Fibroblast of skin of abdomen (primary cell): ENCODE data around the gene PCDHA5. TPM values are rescaled to one million over a fixed set of nuclear protein-coding genes. Genes with fewer than 3 reads are reported as not detected.
"Not testable (repeated sequence)": the region's sequence is repeated elsewhere in the genome, so short reads cannot be mapped to it uniquely, and the experiment has no call there.

Source experiments
- DNase-seq: peaks from one replicate; pipeline ENCODE4 v3.0.0-alpha.2; 2013
- polyA plus RNA-seq, 2 experiments: library from polyadenylated mRNA; unstranded; fragments of 120-200 nt; gene quantifications; one replicate each; pipeline ENCODE4 v1.2.1, GENCODE V29; 2013; ENCODE audit not compliant: insufficient read length in 2 of 2

The PCDHA5 gene
- not detected for polyA plus RNA-seq (2013, experiment 1 of 2; ENCODE audit: insufficient read length)
- polyA plus RNA-seq (2013, experiment 2 of 2; ENCODE audit: insufficient read length), result not detected

DNA sequence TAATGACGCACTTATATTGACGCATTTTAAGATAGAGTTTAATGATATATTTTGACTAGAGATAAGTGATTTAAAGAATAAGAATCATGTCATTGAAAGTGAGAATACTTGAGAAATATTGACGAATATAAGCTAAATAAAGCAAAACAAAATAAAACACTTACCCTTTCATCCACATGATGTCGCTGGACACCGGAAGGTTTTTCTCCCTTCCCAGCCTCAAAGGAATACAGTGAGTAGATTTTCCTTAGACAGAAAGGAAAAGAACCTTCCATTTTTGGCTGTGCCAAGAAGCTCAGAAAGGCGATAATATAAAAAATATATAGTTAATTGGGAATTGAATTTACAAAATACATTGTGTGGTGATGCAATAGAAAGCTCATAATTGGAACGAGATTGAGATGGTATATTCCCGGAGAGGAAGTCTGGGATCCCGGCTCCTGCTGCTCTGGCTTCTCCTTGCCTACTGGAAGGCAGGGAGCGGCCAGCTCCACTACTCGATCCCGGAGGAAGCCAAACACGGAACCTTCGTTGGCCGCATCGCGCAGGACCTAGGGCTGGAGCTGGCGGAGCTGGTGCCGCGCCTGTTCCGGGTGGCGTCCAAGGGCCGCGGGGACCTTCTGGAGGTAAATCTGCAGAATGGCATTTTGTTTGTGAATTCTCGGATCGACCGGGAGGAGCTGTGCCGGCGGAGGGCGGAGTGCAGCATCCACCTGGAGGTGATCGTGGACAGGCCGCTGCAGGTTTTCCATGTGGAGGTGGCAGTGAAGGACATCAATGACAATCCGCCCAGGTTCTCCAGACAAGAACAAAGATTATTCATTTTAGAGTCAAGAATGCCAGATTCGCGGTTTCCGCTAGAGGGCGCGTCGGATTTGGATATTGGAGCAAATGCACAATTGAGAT is at the start of gene PCDHA5:
PCDHA5 (plus strand) TSS at position 239 of the 906 bp plus-strand sequence.
- DNase-seq, result no peak

DNA sequence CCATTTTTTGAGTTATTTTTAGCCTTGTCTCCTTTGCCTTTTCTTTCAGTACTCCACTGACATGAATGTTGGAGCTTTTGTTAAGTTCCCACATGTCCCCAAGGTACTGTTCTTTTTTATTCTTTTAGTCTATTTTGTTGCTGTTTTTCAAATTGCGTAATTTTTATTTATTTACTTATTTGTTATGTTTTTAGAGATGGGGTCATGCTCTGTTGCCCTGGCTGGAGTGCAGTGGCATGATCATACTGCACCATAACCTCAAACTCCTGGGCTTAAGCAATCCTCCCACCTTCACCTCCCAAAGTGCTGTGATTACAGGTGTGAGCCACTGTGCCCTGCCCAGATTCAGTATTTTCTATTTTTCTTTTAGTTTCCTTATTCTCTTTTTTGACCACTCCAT is 40.9 kb upstream of the PCDHA5 start:
- no peak for DNase-seq

DNA sequence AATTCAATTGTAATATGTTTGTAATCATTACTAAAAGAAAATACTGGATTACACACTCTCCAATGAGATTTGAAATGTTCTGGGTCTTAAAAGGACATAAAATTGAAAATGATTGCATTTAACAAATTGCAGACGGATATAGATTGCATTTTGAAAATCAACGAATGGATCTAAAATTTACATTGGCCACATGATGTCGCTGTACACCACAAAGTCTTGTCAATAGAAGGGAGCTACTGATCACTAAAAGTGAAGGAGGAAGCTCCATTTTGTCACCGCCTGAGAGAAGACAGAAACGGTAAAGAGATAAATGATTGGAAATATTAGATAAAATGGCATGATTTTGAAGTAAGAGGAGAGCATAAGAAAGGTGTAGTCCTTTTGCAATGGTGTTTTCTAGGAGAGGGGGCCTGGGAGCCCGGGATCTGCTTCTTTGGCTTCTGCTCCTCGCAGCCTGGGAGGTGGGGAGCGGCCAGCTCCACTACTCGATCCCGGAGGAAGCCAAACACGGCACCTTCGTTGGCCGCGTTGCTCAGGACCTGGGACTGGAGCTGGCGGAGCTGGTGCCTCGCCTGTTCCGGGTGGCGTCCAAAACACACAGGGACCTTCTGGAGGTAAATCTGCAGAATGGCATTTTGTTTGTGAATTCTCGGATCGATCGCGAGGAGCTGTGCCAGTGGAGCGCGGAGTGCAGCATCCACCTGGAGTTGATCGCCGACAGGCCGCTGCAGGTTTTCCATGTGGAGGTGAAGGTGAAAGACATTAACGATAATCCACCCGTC is 35.3 kb upstream of the PCDHA5 start, which contains the start of gene PCDHA1:
PCDHA1 (plus strand) TSS at position 236 of the 782 bp plus-strand sequence.
- no peak for DNase-seq

DNA sequence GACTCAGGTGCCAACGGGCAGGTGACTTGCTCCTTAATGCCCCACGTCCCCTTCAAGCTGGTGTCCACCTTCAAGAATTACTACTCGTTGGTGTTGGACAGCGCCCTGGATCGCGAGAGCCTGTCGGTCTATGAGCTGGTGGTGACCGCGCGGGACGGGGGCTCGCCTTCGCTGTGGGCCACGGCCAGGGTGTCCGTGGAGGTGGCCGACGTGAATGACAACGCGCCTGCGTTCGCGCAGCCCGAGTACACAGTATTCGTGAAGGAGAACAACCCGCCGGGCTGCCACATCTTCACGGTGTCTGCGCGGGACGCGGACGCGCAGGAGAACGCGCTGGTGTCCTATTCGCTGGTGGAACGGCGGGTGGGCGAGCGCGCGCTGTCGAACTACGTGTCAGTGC is 34.0 kb upstream of the PCDHA5 start:
- not testable (repeated sequence) for DNase-seq

DNA sequence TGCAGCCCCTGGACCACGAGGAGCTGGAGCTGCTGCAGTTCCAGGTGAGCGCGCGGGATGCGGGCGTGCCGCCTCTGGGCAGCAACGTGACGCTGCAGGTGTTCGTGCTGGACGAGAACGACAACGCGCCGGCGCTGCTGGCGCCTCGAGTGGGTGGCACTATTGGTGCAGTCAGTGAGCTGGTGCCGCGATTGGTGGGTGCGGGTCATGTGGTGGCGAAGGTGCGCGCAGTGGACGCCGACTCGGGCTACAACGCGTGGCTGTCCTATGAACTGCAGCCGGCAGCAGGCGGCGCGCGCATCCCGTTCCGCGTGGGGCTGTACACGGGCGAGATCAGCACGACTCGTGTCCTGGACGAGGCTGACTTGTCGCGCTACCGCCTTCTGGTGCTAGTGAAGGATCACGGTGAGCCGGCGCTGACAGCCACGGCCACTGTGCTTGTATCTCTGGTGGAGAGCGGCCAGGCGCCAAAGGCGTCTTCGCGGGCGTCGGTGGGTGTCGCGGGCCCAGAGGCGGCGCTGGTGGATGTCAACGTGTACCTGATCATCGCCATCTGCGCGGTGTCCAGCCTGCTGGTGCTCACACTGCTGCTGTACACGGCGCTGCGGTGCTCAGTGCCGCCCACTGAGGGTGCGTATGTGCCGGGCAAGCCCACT is 33.4 kb upstream of the PCDHA5 start:
- not testable (repeated sequence) for DNase-seq

DNA sequence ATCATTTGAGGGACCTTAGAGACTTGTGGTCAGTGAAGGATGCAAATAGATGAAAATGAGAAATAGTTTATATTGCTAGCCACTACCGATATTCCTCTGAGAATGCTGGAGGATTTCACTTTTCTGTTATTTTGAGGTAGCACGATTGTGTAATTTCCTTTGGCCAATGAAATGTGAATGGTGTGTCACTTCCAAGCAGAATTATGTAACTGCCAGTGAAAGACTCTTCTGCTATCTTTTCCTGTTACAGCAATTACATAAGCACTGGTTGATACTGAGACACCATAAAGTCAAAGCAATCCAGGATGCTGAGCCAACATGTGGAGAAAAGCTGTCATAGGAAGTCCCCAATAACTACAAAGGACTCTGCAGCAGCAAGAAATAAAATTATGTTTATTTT is 30.3 kb upstream of the PCDHA5 start:
- no peak for DNase-seq

DNA sequence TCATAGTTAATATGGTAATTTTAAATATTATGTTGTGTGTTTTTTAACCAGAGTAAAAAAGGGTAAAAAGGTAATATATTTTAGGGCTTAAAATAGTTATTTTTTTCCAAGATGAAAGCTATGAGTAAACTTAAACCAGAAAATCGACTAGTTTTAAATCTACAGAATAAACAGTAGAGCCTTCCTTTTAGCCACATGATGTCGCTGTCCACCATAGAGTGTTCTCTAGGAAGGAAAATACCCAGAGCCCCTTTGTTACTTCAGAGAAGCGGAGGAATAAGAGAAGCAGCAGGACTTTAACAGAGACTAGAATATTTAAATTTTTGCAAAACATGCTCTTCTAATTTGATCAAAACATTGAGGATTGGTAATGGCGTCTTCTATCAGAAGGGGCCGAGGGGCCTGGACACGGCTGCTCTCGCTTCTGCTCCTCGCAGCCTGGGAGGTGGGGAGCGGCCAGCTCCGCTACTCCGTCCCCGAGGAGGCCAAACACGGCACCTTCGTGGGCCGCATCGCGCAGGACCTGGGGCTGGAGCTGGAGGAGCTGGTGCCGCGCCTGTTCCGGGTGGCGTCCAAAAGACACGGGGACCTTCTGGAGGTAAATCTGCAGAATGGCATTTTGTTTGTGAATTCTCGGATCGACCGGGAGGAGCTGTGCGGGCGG is 26.7 kb upstream of the PCDHA5 start, which contains the start of gene PCDHA2:
PCDHA2 (plus strand) TSS at position 258 of the 664 bp plus-strand sequence.
- no peak for DNase-seq

DNA sequence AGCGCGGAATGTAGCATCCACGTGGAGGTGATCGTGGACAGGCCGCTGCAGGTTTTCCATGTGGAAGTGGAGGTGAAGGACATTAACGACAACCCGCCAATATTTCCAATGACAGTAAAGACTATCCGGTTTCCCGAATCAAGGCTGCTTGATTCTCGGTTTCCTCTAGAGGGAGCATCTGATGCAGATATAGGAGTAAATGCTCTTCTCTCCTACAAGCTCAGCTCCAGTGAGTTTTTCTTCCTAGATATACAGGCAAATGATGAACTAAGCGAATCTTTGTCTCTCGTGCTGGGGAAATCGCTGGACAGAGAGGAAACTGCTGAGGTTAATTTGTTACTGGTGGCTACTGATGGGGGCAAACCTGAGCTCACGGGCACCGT is 26.2 kb upstream of the PCDHA5 start:
- DNase-seq, result no peak

DNA sequence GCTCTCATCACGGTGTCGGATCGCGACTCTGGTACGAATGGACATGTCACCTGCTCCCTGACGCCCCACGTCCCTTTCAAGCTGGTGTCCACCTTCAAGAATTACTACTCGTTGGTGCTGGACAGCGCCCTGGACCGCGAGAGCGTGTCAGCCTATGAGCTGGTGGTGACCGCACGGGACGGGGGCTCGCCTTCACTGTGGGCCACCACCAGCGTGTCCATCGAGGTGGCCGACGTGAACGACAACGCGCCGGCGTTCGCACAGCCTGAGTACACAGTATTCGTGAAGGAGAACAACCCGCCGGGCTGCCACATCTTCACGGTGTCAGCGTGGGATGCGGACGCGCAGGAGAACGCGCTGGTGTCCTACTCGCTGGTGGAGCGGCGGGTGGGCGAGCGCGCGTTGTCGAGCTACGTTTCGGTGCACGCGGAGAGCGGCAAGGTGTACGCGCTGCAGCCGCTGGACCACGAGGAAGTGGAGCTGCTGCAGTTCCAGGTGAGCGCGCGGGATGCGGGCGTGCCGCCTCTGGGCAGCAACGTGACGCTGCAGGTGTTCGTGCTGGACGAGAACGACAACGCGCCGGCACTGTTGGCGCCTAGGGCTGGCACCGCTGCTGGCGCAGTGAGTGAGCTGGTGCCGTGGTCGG is 25.2 kb upstream of the PCDHA5 start:
- DNase-seq, result not testable (repeated sequence)

DNA sequence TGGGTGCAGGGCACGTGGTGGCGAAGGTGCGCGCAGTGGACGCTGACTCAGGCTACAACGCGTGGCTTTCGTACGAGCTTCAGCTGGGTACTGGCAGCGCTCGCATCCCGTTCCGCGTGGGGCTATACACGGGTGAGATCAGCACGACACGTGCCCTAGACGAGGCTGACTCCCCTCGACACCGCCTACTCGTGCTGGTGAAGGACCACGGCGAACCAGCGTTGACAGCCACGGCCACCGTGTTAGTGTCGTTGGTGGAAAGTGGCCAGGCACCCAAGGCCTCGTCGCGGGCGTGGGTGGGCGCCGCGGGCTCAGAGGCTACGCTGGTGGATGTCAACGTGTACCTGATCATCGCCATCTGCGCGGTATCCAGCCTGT is 24.7 kb upstream of the PCDHA5 start:
- DNase-seq, result no peak

DNA sequence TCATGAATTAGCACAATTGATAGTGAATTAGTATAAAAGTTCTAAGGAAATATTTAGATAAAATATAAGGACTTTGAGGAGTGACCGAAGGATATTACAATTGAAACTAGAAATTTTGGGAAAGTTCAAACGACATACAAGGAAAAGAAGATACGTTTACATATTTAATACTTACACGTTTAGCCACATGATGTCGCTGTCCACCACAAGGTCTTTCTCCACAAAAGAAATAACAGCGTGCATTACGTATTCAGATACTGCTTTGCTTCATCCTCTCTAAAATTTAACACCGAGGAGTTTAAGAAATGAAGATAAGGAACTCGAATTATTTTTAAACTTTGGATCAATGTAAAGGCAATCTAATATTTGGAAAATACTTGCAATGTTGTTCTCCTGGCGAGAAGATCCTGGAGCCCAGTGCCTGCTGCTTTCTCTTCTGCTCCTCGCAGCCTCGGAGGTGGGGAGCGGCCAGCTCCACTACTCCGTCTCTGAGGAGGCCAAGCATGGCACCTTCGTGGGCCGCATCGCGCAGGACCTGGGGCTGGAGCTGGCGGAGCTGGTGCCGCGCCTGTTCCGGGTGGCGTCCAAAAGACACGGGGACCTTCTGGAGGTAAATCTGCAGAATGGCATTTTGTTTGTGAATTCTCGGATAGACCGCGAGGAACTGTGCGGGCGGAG is 20.5 kb upstream of the PCDHA5 start, which contains the start of gene PCDHA3:
PCDHA3 (plus strand) TSS at position 242 of the 678 bp plus-strand sequence.
- no peak for DNase-seq

DNA sequence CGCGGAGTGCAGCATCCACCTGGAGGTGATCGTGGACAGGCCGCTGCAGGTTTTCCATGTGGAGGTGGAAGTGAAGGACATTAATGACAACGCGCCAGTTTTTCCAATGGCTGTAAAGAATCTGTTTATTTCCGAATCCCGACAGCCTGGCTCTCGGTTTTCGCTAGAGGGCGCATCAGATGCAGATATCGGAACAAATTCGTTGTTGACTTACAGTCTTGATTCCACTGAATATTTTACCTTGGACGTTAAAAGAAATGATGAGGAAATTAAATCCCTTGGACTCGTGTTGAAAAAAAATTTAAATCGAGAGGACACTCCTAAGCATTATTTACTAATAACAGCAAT is 19.9 kb upstream of the PCDHA5 start:
- DNase-seq, result no peak

DNA sequence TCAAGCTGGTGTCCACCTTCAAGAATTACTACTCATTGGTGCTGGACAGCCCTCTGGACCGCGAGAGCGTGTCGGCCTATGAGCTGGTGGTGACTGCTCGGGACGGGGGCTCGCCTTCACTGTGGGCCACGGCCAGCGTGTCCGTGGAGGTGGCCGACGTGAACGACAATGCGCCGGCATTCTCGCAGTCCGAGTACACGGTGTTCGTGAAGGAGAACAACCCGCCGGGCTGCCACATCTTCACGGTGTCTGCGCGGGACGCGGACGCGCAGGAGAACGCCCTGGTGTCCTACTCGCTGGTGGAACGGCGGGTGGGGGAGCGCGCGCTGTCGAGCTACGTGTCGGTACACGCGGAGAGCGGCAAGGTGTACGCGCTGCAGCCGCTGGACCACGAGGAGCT is 19.0 kb upstream of the PCDHA5 start:
- not testable (repeated sequence) for DNase-seq

DNA sequence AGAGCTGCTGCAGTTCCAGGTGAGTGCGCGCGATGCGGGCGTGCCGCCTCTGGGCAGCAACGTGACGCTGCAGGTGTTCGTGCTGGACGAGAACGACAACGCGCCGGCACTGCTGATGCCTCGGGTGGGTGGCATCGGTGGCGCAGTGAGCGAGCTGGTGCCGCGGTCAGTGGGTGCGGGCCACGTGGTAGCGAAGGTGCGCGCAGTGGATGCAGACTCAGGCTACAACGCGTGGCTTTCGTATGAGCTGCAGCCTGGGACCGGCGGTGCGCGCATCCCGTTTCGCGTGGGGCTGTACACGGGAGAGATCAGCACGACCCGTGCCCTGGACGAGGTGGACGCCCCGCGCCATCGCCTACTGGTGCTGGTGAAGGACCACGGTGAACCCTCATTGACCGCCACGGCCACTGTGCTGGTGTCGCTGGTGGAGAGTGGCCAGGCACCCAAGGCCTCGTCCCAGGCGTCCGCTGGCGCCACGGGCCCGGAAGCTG is 18.6 kb upstream of the PCDHA5 start:
- DNase-seq, result no peak

DNA sequence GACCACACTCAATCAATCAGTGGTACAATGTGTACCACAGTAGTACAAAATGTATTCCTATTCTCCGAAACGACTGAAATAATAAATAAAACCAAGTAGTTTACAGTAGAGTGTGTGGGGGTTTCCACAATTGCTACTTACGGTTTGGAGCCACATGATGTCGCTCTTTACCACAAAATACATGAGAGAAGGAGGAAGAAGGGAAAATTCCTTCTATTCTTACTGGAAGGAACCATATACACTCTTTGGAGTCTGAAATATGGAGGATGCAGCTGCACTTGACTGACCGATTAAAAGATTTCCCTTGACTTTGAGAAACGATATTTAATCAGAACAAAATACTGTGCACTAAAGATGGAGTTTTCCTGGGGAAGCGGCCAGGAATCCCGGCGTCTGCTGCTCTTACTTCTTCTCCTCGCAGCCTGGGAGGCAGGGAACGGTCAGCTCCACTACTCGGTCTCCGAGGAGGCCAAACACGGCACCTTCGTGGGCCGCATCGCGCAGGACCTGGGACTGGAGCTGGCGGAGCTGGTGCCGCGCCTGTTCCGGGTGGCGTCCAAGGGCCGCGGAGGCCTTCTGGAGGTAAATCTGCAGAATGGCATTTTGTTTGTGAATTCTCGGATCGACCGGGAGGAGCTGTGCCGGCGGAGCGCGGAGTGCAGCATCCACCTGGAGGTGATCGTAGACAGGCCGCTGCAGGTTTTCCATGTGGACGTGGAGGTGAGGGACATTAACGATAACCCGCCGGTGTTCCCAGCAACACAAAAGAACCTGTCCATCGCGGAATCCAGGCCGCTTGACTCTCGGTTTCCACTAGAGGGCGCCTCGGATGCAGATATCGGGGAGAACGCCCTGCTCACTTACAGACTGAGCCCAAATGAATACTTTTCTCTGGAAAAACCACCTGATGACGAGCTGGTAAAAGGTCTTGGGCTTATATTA is 14.3 kb upstream of the PCDHA5 start, which contains the start of gene PCDHA4:
PCDHA4 (plus strand) TSS at position 235 of the 942 bp plus-strand sequence.
- no peak for DNase-seq

DNA sequence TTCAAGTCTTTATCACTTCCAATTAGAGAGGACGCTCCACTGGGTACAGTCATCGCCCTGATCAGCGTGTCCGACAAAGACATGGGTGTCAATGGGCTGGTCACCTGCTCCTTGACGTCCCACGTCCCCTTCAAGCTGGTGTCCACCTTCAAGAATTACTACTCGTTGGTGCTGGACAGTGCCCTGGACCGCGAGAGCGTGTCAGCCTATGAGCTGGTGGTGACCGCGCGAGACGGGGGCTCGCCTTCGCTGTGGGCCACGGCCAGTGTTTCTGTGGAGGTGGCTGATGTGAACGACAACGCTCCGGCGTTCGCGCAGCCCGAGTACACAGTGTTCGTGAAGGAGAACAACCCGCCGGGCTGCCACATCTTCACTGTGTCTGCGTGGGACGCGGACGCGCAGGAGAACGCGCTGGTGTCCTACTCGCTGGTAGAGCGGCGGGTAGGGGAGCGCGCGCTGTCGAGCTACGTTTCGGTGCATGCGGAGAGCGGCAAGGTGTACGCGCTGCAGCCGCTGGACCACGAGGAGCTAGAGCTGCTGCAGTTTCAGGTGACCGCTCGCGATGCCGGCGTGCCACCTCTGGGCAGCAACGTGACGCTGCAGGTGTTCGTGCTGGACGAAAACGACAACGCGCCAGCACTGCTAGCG is 13.0 kb upstream of the PCDHA5 start:
- DNase-seq, result not testable (repeated sequence)

DNA sequence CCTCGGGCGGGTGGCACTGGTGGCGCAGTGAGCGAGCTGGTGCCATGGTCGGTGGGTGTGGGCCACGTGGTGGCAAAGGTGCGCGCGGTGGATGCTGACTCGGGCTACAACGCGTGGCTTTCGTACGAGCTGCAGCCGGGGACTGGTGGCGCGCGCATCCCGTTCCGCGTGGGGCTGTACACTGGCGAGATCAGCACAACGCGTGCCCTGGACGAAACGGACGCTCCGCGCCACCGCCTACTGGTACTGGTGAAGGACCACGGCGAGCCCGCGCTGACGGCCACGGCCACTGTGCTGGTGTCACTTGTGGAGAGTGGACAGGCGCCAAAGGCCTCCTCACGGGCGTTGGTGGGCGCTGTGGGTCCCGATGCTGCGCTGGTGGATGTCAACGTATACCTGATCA is 12.5 kb upstream of the PCDHA5 start:
- no peak for DNase-seq

DNA sequence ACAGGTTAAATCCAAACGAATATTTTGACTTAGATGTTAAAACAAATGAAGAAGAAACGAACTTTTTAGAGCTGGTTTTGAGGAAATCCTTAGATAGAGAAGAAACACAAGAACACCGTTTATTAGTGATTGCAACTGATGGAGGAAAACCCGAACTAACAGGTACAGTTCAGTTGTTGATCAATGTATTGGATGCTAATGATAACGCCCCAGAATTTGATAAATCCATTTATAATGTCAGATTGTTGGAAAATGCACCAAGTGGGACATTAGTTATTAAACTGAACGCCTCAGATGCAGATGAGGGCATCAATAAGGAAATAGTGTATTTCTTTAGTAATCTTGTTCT is 842 bp downstream of the PCDHA5 start:
- no peak for DNase-seq

DNA sequence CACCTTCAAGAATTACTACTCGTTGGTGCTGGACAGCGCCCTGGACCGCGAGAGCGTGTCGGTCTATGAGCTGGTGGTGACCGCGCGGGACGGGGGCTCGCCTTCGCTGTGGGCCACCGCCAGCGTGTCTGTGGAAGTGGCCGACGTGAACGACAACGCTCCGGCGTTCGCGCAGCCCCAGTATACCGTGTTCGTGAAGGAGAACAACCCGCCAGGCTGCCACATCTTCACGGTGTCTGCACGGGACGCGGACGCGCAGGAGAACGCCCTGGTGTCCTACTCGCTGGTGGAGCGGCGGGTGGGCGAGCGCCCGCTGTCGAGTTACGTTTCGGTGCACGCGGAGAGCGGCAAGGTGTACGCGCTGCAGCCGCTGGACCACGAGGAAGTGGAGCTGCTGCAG is 1.6 kb downstream of the PCDHA5 start:
- not testable (repeated sequence) for DNase-seq
